Stomach (tissue), 9 donors: ENCODE data around the gene PPP1CC. TPM values are rescaled to one million over a fixed set of nuclear protein-coding genes. Genes with fewer than 3 reads are reported as not detected.

ENCODE experiments used
- DNase-seq, 2 donors: peaks; one replicate each; pipeline versions ENCODE4 v3.0.0 to v3.0.0-alpha.2; 2013 to 2019
- H3K27ac ChIP-seq, 5 donors: fragments of 200-600 bp in 4 of 5; sonication (generic) in 4 of 5; one replicate each; pipeline ENCODE4 v1.5.1; 2013 to 2019; ENCODE audit warnings: mild to moderate bottlenecking in 1 of 5, moderate library complexity in 1 of 5
- H3K27me3 ChIP-seq, 3 donors: fragments of 200-600 bp; sonication (generic); one replicate each; pipeline ENCODE4 v1.5.1; 2017 to 2019; ENCODE audit warnings: mixed run types in 1 of 3
- H3K36me3 ChIP-seq, 4 donors: fragments of 200-600 bp; sonication (generic); 1 replicate in 3 of 4; 2 replicates in 1 of 4; pipeline ENCODE4 v1.5.1; 2016 to 2019
- H3K4me1 ChIP-seq, 4 donors: fragments of 200-600 bp; sonication (generic); one replicate each; pipeline ENCODE4 v1.5.1; 2016 to 2019
- H3K4me3 ChIP-seq, 4 donors: fragments of 200-600 bp; sonication (generic) in 3 of 4; one replicate each; pipeline ENCODE4 v1.5.1; 2016 to 2019; ENCODE audit warnings: mild to moderate bottlenecking in 1 of 4
- H3K9me3 ChIP-seq, 4 donors: fragments of 200-600 bp; sonication (generic); one replicate each; pipeline ENCODE4 v1.5.1; 2016 to 2019
- EP300 ChIP-seq: sonication (generic); formaldehyde crosslinking; IDR thresholded peaks from one replicate; pipeline ENCODE4 v1.6.1; 2017; ENCODE audit warnings: antibody characterized with exemption
- POLR2A ChIP-seq, 4 donors: fragments of 450-650 bp; IDR thresholded peaks; one replicate each; pipeline ENCODE4 v1.6.1; 2016; ENCODE audit warnings: antibody characterized with exemption in 4 of 4, control low read depth in 2 of 4, mild to moderate bottlenecking in 1 of 4, moderate library complexity in 1 of 4
- POLR2AphosphoS5 ChIP-seq, 3 donors: sonication (generic); formaldehyde crosslinking; IDR thresholded peaks; one replicate each; pipeline ENCODE4 v1.6.1; 2016; ENCODE audit warnings: antibody characterized with exemption in 3 of 3
- WGBS, 5 donors: extraction: QIAGEN DNeasy Blood & Tissue Kit in 3 of 5; methylation state at CpG; one replicate each; pipeline versions ENCODE4 v1.1.5 to v1.1.7; 2013 to 2018; 5-methylcytosine and 5-hydroxymethylcytosine counted together
- intact Hi-C: fragments of 100-400 bp; cut with DNase I; formaldehyde crosslinking; loops from one replicate; pipeline ENCODE4 v1.15.1; 2023; ENCODE audit warnings: low total_unique reads
- polyA plus RNA-seq, 3 donors: library from polyadenylated mRNA; stranded (reverse); fragments of 200-250 nt; gene quantifications; one replicate each; pipeline ENCODE4 v1.2.3, GENCODE V29; 2013
- total RNA-seq, 5 donors: library from RNA; depleted of rRNA; stranded (reverse); fragments of >200 nt; gene quantifications; one replicate each; pipeline versions ENCODE4 v1.1.0 to v1.2.3, GENCODE V29; 2014 to 2016
- TF ChIP-seq, protein P1 (sequence below), 7 experiments: fragments of 450-650 bp in 4 of 7; fragments of 200-600 bp in 3 of 7; sonication (generic) in 3 of 7; IDR thresholded peaks; one replicate each; pipeline ENCODE4 v1.5.1; 2016 to 2019; ENCODE audit warnings: antibody characterized with exemption in 7 of 7, control low read depth in 2 of 7, mild to moderate bottlenecking in 1 of 7
- donor health status: healthy with polysubstance abuse.
- donor health status: Bipolar disorder and iron deficiency.
- donor health status: healthy.

The PPP1CC gene
- total and polyA plus RNA-seq, 8 donors: 44.9 to 205 (median 90.2) TPM

DNA sequence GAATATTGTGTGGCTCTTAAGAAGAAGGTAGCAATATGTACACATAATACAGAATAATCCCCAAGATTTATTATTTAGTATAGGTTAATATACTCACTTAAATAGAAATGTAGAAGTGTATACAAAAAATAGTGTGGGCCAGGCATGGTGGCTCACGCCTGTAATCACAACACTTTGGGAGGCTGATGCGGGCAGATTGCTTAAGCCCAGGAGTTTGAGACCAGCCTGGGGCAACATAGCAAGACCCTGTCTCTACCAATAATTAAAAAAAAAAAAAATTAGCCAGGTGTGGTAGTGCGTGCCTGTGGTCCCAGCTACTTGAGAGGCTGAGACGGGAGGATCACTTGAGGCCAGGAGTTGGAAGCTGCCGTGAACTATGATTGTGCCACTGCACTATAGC is 38.5 kb downstream of the PPP1CC start:
- Histone ChIP-seq H3K27me3 (no peaks in the 10 kb centered on the region), H3K4me1 (peaks cover 0 to 7% (median 2%) of the 10 kb centered on the region in 4 donors), H3K9me3 (no peaks in the 10 kb centered on the region), H3K27ac (no peak overlapping the region), H3K36me3 (no peaks in the 10 kb centered on the region), H3K4me3 (no peak overlapping the region)
- DNase-seq: no peak
- TF ChIP-seq POLR2A (IDR thresholded peaks at IDR 0.05) (no peak), EP300 (no peak), POLR2AphosphoS5 (IDR thresholded peaks at IDR 0.05) (no peak)
- TF ChIP-seq, protein P1, sequence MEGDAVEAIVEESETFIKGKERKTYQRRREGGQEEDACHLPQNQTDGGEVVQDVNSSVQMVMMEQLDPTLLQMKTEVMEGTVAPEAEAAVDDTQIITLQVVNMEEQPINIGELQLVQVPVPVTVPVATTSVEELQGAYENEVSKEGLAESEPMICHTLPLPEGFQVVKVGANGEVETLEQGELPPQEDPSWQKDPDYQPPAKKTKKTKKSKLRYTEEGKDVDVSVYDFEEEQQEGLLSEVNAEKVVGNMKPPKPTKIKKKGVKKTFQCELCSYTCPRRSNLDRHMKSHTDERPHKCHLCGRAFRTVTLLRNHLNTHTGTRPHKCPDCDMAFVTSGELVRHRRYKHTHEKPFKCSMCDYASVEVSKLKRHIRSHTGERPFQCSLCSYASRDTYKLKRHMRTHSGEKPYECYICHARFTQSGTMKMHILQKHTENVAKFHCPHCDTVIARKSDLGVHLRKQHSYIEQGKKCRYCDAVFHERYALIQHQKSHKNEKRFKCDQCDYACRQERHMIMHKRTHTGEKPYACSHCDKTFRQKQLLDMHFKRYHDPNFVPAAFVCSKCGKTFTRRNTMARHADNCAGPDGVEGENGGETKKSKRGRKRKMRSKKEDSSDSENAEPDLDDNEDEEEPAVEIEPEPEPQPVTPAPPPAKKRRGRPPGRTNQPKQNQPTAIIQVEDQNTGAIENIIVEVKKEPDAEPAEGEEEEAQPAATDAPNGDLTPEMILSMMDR (IDR thresholded peaks at IDR 0.05): no peak
- intact Hi-C loops: loop anchor here (10.0 kb wide), 1 partner anchor 121 kb away; no protein-coding TSS in a partner anchor
- WGBS, 5 donors: 91 to 97% (median 97%) methylated on average over 5 of the region's 5 CpGs

DNA sequence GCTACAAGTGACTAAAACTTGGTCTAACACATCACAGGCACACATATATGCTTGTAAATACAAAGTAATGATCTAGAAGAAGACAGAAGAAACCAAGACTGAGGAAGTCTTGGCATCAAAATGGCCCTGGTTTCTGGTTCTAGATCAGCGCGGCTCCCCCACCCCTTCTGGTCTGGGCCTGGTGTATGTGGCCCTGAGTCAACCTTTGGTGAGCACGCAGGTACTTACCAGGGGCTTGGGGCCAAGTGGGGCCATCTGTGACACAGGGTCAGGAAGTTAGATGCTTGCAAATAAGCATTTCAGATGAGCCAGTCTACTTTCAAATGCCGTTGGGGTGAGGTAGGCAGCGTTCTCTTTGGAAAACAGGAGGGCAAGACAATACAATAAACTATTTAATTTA is 40.6 kb downstream of the PPP1CC start:
- no peak for TF ChIP-seq POLR2A (IDR thresholded peaks at IDR 0.05)
- no peak for TF ChIP-seq POLR2AphosphoS5 (IDR thresholded peaks at IDR 0.05)
- TF ChIP-seq EP300: no peak
- TF ChIP-seq, protein P1 (IDR thresholded peaks at IDR 0.05): no peak
- H3K4me3 ChIP-seq: no peak overlapping the region
- no peaks in the 10 kb centered on the region for H3K9me3 ChIP-seq
- H3K36me3 ChIP-seq: no peaks in the 10 kb centered on the region
- 86 to 90% (median 87%) methylated on average over 5 of the region's 5 CpGs for WGBS, 5 donors
- intact Hi-C loops: loop anchor here (10.0 kb wide), 1 partner anchor 123 kb away; no protein-coding TSS in a partner anchor
- H3K27ac ChIP-seq: no peak overlapping the region
- H3K4me1 ChIP-seq: peaks cover 6 to 25% (median 14%) of the 10 kb centered on the region in 4 donors
- no peak for DNase-seq
- no peaks in the 10 kb centered on the region for H3K27me3 ChIP-seq

DNA sequence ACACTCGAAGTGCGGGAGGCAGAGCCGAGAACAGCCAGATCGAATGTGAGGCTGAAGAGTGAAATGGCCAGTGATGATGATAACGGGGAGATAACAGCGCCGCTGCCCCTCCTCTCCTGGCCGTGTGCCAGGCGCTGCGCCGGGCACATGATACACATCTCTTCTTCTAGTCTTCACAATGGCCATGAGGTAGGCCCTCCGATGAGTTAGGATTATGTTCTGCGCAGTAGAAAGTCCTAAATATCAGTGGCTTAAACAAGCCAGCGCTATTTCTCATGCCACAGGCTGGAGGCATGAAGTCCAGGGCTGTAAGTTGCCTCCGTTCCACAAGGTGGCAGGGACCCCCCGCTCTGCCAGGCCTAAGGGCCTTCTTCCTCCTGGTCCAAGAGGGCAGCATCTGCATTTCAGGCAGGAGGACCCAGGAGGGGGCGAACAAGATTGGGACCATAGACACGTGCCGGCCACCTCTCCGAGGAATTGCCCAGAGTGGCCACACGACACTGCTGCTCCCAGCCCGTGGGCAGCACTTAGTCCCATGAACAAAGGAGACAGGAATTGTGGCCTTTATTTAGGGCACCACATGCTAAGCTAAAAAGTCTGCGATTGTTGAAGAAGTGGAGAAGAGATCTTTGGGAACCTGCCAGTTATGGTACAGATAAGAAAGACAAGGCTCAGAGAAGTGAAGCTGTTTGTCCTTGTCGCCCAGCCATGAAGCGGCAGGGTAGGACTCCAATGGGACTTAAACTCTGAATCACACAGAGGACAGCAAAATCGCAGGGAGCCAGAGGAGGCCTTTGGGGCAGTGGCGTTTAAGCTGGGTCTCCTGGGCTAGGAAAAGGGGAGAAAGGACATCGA is 42.9 kb downstream of the PPP1CC start:
- peak overlapping the region in 3 of 5 donors; percentile 50 to 73 (median 54) for H3K27ac ChIP-seq

More for the DNA sequence above, 42.9 kb downstream of the PPP1CC start:
- WGBS, 5 donors: 75 to 82% (median 78%) methylated on average over 24 to 28 of the region's 28 CpGs
- H3K9me3 ChIP-seq: no peaks in the 10 kb centered on the region
- DNase-seq: no peak
- peaks cover 6 to 25% (median 14%) of the 10 kb centered on the region in 4 donors for H3K4me1 ChIP-seq
- TF ChIP-seq, protein P1 (IDR thresholded peaks at IDR 0.05): no peak
- no peak for TF ChIP-seq POLR2AphosphoS5 (IDR thresholded peaks at IDR 0.05)
- TF ChIP-seq EP300: no peak
- TF ChIP-seq POLR2A (IDR thresholded peaks at IDR 0.05): no peak
- no peak overlapping the region for H3K4me3 ChIP-seq
- intact Hi-C loops: loop anchor here (10.0 kb wide), 2 partner anchors 85 to 125 kb away; partner anchors contain the start of gene TCTN1
- no peaks in the 10 kb centered on the region for H3K27me3 ChIP-seq
- no peaks in the 10 kb centered on the region for H3K36me3 ChIP-seq
